ENCODE measurements around the gene GPR61.

DNA sequence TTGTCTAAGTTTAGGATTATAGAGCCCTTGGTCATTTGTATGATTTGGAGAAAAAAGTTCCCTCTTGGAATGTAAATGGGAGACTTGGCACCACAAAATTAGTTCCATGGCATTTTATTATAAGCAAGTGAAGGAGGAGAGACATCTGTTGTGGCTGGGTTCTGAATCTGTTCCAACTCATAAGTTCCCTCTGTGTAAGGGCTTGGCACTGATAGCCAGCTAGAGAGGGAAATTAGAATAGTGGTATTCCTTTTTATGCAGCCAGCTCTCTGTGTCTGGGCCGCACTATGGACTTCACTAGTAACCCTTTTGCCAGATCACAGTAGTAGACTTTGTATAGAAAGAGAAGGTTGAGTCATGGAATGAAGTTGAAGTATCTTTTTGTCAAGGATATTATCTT, 39.8 kb downstream of the GPR61 start:
- TF ChIP-seq, protein P1, sequence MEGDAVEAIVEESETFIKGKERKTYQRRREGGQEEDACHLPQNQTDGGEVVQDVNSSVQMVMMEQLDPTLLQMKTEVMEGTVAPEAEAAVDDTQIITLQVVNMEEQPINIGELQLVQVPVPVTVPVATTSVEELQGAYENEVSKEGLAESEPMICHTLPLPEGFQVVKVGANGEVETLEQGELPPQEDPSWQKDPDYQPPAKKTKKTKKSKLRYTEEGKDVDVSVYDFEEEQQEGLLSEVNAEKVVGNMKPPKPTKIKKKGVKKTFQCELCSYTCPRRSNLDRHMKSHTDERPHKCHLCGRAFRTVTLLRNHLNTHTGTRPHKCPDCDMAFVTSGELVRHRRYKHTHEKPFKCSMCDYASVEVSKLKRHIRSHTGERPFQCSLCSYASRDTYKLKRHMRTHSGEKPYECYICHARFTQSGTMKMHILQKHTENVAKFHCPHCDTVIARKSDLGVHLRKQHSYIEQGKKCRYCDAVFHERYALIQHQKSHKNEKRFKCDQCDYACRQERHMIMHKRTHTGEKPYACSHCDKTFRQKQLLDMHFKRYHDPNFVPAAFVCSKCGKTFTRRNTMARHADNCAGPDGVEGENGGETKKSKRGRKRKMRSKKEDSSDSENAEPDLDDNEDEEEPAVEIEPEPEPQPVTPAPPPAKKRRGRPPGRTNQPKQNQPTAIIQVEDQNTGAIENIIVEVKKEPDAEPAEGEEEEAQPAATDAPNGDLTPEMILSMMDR (IDR thresholded peaks at IDR 0.05; ENCODE audit: poor library complexity, severe bottlenecking) = no peak
- TF ChIP-seq TAF1 (IDR thresholded peaks at IDR 0.05; ENCODE audit: low read depth) = no peak
